ENCODE data around the gene RASA2. TPM values are rescaled to one million over a fixed set of nuclear protein-coding genes. Genes with fewer than 3 reads are reported as not detected.

The RASA2 gene
- total and polyA plus RNA-seq, 2 experiments from 2014 or later, result 16.6 to 28.6 TPM

DNA sequence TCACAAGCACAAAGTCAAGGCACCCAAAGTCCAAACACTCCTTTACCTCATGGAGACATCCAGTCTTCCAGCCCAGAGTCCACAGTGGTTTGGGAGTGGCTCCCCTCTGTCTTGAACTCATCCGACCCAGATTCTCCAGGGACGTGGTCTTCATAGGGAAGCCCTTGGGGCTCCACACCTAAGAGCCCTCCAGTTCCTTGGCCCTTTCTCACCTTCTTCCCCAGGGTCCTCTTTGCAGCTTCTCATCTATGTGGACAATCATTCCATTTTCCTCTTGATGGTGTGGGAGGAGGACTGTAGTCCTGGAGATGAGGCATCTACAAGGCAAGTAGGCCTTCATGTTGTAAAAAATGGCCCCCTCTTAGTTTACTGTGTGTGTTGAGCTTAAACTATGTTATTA, 164.0 kb downstream of the RASA2 start:
- H3K4me2 ChIP-seq, result no peak overlapping the region

DNA sequence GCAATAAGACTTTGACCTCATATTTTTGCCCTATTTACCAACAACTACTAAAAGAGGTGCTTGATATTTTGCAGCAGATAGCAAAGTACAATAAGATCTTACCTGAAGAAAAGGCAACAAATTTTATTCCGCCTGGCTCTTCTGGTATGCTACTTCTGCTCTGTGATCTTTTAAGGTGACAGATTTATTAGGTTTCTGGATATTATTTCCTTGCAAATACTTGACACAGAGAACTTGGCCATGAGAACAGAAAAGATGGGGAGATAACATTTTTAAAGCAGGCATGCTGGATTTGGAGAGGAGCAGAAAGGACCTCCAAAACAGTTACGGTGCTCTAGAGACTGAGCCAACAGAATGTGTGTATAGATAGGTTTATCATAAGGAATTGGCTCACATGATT, 164.6 kb downstream of the RASA2 start:
- H4K20me1 ChIP-seq (replicated peaks; ENCODE audit: insufficient read depth), result no peaks in the 10 kb centered on the region
- Mint-ChIP-seq H3K4me1 (peaks cover 9% of the 10 kb centered on the region; the same call in 1 of the 3 replicates), H3K27ac (no peak overlapping the region), H3K36me3 (ENCODE audit: low read depth) (peaks cover 2% of the 10 kb centered on the region; the same call in 1 of the 3 replicates), H3K4me3 (no peak overlapping the region), H3K9me3 (peaks cover 16% of the 10 kb centered on the region; the same call in 2 of the 3 replicates), H3K27me3 (ENCODE audit: insufficient read depth, low read depth, poor library complexity) (peaks cover 5% of the 10 kb centered on the region)
- ATAC-seq (no peak), DNase-seq (ENCODE audit: low spot score) (no peak)
- no peaks in the 10 kb centered on the region for H3F3A ChIP-seq (replicated peaks; ENCODE audit: low read depth)
- H3K4me3 ChIP-seq, result no peak overlapping the region
- no peak overlapping the region for H3K27ac ChIP-seq (ENCODE audit: low read depth)
- H2AFZ ChIP-seq, result no peak overlapping the region
- H3K4me1 ChIP-seq (ENCODE audit: insufficient read depth), result no peaks in the 10 kb centered on the region
- no peak overlapping the region for H3K4me2 ChIP-seq
- H3K27me3 ChIP-seq (ENCODE audit: insufficient read depth), result no peaks in the 10 kb centered on the region
- peaks cover 5% of the 10 kb centered on the region; the same call in 1 of the 2 replicates for H3K9me2 ChIP-seq (ENCODE audit: insufficient read depth)
- no peaks in the 10 kb centered on the region for H3K79me2 ChIP-seq (replicated peaks; ENCODE audit: insufficient read depth)
- peaks cover 3% of the 10 kb centered on the region; the same call in 1 of the 2 replicates for H3K36me3 ChIP-seq (ENCODE audit: insufficient read depth)
- TF ChIP-seq, protein P1, sequence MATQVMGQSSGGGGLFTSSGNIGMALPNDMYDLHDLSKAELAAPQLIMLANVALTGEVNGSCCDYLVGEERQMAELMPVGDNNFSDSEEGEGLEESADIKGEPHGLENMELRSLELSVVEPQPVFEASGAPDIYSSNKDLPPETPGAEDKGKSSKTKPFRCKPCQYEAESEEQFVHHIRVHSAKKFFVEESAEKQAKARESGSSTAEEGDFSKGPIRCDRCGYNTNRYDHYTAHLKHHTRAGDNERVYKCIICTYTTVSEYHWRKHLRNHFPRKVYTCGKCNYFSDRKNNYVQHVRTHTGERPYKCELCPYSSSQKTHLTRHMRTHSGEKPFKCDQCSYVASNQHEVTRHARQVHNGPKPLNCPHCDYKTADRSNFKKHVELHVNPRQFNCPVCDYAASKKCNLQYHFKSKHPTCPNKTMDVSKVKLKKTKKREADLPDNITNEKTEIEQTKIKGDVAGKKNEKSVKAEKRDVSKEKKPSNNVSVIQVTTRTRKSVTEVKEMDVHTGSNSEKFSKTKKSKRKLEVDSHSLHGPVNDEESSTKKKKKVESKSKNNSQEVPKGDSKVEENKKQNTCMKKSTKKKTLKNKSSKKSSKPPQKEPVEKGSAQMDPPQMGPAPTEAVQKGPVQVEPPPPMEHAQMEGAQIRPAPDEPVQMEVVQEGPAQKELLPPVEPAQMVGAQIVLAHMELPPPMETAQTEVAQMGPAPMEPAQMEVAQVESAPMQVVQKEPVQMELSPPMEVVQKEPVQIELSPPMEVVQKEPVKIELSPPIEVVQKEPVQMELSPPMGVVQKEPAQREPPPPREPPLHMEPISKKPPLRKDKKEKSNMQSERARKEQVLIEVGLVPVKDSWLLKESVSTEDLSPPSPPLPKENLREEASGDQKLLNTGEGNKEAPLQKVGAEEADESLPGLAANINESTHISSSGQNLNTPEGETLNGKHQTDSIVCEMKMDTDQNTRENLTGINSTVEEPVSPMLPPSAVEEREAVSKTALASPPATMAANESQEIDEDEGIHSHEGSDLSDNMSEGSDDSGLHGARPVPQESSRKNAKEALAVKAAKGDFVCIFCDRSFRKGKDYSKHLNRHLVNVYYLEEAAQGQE (IDR thresholded peaks at IDR 0.05; ENCODE audit: unreplicated experiment), result no peak
- no peak for TF ChIP-seq CREB1 (CRISPR knock-in tag; IDR thresholded peaks at IDR 0.05; ENCODE audit: low read depth)
- TF ChIP-seq, protein P2, sequence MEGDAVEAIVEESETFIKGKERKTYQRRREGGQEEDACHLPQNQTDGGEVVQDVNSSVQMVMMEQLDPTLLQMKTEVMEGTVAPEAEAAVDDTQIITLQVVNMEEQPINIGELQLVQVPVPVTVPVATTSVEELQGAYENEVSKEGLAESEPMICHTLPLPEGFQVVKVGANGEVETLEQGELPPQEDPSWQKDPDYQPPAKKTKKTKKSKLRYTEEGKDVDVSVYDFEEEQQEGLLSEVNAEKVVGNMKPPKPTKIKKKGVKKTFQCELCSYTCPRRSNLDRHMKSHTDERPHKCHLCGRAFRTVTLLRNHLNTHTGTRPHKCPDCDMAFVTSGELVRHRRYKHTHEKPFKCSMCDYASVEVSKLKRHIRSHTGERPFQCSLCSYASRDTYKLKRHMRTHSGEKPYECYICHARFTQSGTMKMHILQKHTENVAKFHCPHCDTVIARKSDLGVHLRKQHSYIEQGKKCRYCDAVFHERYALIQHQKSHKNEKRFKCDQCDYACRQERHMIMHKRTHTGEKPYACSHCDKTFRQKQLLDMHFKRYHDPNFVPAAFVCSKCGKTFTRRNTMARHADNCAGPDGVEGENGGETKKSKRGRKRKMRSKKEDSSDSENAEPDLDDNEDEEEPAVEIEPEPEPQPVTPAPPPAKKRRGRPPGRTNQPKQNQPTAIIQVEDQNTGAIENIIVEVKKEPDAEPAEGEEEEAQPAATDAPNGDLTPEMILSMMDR (conservative IDR thresholded peaks at IDR 0.05; ENCODE audit: low read depth in 2 of 2), result no peak
- TF ChIP-seq ZNF331 (CRISPR knock-in tag; IDR thresholded peaks at IDR 0.05; ENCODE audit: low read depth), result no peak
- TF ChIP-seq EZH2 (IDR thresholded peaks at IDR 0.05; ENCODE audit: low read depth, unreplicated experiment), result no peak
- TF ChIP-seq NANOG (IDR thresholded peaks at IDR 0.05; ENCODE audit: borderline replicate concordance), result no peak
- TF ChIP-seq JUNB (IDR thresholded peaks at IDR 0.05; ENCODE audit: unreplicated experiment), result no peak
- TF ChIP-seq, protein P3, sequence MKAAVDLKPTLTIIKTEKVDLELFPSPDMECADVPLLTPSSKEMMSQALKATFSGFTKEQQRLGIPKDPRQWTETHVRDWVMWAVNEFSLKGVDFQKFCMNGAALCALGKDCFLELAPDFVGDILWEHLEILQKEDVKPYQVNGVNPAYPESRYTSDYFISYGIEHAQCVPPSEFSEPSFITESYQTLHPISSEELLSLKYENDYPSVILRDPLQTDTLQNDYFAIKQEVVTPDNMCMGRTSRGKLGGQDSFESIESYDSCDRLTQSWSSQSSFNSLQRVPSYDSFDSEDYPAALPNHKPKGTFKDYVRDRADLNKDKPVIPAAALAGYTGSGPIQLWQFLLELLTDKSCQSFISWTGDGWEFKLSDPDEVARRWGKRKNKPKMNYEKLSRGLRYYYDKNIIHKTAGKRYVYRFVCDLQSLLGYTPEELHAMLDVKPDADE (IDR thresholded peaks at IDR 0.05), result no peak

More for the DNA sequence above, 164.0 kb downstream of the RASA2 start:
- H4K20me1 ChIP-seq (replicated peaks; ENCODE audit: insufficient read depth), result no peaks in the 10 kb centered on the region
- no peak overlapping the region for H3K4me3 ChIP-seq
- peaks cover 5% of the 10 kb centered on the region; the same call in 1 of the 2 replicates for H3K9me2 ChIP-seq (ENCODE audit: insufficient read depth)
- peaks cover 3% of the 10 kb centered on the region; the same call in 1 of the 2 replicates for H3K36me3 ChIP-seq (ENCODE audit: insufficient read depth)
- no peak overlapping the region for H3K27ac Mint-ChIP-seq
- H3K36me3 Mint-ChIP-seq (ENCODE audit: low read depth), result no peaks in the 10 kb centered on the region
- H3K4me1 Mint-ChIP-seq, result peaks cover 10% of the 10 kb centered on the region; the same call in 1 of the 3 replicates
- no peaks in the 10 kb centered on the region for H3F3A ChIP-seq (replicated peaks; ENCODE audit: low read depth)
- no peaks in the 10 kb centered on the region for H3K4me1 ChIP-seq (ENCODE audit: insufficient read depth)
- no peaks in the 10 kb centered on the region for H3K79me2 ChIP-seq (replicated peaks; ENCODE audit: insufficient read depth)
- ATAC-seq, result no peak
- H3K27me3 ChIP-seq (ENCODE audit: insufficient read depth), result no peaks in the 10 kb centered on the region
- H3K27ac ChIP-seq (ENCODE audit: low read depth), result no peak overlapping the region
- peaks cover 13% of the 10 kb centered on the region; the same call in 1 of the 3 replicates for H3K9me3 Mint-ChIP-seq
- H2AFZ ChIP-seq, result no peak overlapping the region
- DNase-seq (ENCODE audit: low spot score), result no peak
- peaks cover 5% of the 10 kb centered on the region for H3K27me3 Mint-ChIP-seq (ENCODE audit: insufficient read depth, low read depth, poor library complexity)
- TF ChIP-seq NANOG (IDR thresholded peaks at IDR 0.05; ENCODE audit: borderline replicate concordance), result no peak
- H3K4me3 Mint-ChIP-seq, result no peak overlapping the region

Measured in GM23338 (cell line).